Fibroblast of mammary gland (primary cell): ENCODE results near the gene GIT2.

Source experiments
- DNase-seq: peaks from one replicate; pipeline ENCODE4 v3.0.0-alpha.2; 2010; ENCODE audit warnings: low read depth
- H3K4me3 ChIP-seq: 2 replicates; pipeline ENCODE4 v1.5.1; 2011; ENCODE audit warnings: low read depth, mild to moderate bottlenecking, low read length, moderate library complexity; ENCODE audit not compliant: control insufficient read depth
- TF ChIP-seq, protein P1 (sequence below): conservative IDR thresholded peaks from 2 replicates; pipeline ENCODE4 v1.5.1; 2011; ENCODE audit warnings: low read depth, low read length, inconsistent platforms; ENCODE audit not compliant: control insufficient read depth, insufficient read depth

The GIT2 gene, protein sequence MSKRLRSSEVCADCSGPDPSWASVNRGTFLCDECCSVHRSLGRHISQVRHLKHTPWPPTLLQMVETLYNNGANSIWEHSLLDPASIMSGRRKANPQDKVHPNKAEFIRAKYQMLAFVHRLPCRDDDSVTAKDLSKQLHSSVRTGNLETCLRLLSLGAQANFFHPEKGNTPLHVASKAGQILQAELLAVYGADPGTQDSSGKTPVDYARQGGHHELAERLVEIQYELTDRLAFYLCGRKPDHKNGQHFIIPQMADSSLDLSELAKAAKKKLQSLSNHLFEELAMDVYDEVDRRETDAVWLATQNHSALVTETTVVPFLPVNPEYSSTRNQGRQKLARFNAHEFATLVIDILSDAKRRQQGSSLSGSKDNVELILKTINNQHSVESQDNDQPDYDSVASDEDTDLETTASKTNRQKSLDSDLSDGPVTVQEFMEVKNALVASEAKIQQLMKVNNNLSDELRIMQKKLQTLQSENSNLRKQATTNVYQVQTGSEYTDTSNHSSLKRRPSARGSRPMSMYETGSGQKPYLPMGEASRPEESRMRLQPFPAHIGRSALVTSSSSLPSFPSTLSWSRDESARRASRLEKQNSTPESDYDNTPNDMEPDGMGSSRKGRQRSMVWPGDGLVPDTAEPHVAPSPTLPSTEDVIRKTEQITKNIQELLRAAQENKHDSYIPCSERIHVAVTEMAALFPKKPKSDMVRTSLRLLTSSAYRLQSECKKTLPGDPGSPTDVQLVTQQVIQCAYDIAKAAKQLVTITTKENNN

DNA sequence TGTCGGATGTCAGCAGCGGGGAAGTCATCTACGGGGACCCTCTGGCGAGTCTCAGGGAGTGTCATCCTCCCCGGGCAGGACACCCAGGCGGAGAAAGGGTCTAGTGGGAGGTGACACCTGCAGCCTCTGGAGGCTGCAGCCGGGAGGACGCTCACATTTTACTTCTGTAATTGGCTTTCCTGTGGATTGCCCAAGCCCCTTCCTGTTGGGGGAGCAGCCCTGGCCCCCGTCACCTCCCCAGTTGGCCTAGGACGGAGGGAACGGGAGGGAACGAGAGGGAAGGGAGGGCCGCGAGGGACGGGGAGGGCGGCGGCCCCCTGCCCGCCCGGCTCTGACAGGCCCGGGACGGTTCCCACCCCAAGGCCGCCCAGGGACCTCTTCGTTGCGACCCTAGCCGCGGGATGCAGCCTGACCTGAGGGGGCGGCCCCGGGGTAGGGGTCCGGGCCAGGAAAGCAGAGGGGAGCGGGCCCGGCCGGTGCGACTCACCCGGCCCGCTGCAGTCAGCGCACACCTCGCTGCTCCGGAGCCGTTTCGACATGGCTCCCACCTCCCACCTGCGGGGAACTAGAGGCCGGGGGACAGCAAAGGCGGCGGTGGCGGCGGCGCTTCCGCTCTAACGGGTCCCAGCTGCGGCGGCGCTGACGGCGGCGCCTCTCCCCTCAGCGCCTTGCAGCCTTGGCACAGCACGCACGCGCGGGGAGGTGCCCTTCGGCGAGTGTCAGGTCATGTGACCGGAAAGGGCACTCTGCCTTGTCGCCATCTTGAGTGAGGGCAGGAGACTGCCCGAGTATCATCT, at the start of gene GIT2:
TSS of gene GIT2 (minus strand) at position 683 of the 797 bp plus-strand sequence. CDS start at position 539, 144 bp downstream.
- peak within 1 kb of the TSS; percentile 85 for H3K4me3 ChIP-seq
- DNase-seq = peak; percentile 90
- TF ChIP-seq, protein P1, sequence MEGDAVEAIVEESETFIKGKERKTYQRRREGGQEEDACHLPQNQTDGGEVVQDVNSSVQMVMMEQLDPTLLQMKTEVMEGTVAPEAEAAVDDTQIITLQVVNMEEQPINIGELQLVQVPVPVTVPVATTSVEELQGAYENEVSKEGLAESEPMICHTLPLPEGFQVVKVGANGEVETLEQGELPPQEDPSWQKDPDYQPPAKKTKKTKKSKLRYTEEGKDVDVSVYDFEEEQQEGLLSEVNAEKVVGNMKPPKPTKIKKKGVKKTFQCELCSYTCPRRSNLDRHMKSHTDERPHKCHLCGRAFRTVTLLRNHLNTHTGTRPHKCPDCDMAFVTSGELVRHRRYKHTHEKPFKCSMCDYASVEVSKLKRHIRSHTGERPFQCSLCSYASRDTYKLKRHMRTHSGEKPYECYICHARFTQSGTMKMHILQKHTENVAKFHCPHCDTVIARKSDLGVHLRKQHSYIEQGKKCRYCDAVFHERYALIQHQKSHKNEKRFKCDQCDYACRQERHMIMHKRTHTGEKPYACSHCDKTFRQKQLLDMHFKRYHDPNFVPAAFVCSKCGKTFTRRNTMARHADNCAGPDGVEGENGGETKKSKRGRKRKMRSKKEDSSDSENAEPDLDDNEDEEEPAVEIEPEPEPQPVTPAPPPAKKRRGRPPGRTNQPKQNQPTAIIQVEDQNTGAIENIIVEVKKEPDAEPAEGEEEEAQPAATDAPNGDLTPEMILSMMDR = no peak

DNA sequence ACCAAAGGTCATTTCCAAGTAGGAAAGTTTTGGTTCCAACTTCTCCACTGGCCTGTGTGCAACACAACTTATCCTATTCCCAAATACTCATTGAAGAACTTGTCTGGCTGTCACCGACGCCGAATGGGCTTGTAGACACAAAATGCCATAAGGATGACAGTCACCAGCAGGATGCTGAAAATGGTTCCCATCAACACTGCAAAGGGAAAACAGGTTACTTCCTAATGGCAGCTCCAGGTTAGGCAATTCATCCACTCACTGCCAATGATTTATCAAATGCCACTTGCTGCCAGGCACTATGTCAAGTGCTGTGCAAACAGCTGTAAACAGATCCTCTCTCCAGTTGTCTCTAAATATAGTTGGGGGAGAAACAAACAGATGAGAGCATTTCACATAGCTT, 46.1 kb upstream of the GIT2 start:
- H3K4me3 ChIP-seq = no peak overlapping the region
- no peak for DNase-seq
- TF ChIP-seq, protein P1 = no peak

DNA sequence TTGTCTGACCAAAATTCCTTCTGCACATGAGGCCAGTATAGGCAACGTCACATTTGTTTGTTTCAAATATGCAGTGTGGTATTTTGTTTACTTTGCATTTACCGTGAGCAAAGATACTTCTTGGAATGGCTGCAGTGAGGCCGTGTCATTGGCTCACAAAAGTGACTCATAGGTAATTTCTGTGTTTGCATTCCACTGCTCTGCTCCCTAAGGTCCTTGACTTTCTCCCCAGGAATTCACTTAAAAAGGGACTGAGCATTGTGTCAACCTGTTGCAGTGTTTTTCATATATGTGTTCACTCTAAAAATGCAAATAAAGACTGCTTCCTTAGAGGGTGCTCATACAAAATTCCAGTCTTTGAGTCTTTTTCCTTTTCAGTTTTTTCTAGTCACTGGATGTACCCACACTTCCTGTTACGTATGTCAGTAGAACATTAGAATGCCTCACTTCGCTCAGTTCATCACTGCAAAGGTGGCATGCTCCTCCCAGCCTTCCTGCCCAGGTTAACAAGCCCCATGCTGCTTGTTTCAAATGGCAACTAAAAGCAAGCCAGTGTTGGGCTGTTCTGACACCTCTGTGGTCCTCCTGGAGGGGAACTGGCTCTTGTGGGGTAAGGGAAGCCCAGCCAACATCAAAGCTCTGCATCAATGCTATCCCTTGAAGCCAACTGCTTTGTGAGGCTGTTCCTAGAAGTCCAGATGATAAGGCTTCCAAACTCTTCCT, 43.1 kb upstream of the GIT2 start:
- H3K4me3 ChIP-seq = no peak overlapping the region
- TF ChIP-seq, protein P1 = no peak
- peak; percentile 93 for DNase-seq

DNA sequence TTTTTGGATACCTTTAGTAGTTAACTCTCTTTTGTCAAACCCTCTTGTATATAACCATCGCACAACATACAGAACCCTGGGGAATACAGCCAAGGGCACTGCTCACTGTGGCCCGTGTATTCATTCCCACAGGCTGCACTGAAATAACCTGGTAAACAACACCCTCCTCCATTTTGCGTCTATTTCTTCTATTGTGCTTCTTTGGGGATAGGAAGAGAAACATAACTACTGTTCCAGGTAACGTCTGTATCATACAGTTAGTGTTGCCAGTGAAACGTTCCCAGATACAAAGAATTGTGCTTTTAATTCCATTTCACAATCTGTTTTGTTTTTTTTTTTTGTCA, 42.5 kb upstream of the GIT2 start:
- no peak for DNase-seq
- TF ChIP-seq, protein P1 = no peak
- H3K4me3 ChIP-seq = no peak overlapping the region

DNA sequence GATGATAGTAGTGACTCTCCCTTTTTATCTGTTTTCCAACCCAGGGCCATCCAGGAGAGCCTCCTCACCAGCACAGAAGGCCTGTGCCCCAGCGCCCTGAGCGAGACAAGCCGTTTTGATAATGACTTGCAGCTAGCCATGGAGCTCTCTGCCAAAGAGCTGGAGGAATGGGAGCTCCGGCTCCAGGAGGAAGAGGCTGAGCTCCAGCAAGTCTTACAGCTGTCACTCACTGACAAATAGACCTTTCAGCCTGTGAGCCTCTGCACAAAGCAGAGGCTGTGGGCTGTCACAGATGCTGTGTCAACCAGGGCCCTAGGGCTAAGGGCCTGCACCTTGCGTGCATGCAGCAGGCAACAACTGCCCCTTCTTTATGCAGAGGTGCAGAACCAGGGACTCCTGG, 41.1 kb upstream of the GIT2 start:
- TF ChIP-seq, protein P1 = no peak
- DNase-seq = no peak
- no peak overlapping the region for H3K4me3 ChIP-seq
